ENCODE measurements around the gene MTA1.
A peak's percentile ranks its signal among the peaks of the same experiment; 100 is the strongest.

Gene MTA1

GRCh38 chr14:105447651-105448640, 28.3 kb downstream of the MTA1 start:
- no peak for DNase-seq

- peak; percentile 34 for DNase-seq
Observed at GRCh38 chr14:105448706-105449111, 29.1 kb downstream of the MTA1 start.

GRCh38 chr14:105449276-105450122, 29.9 kb downstream of the MTA1 start:
- no peak for DNase-seq

GRCh38 chr14:105450123-105450505, 30.5 kb downstream of the MTA1 start:
- no peak for DNase-seq

- DNase-seq: no peak
Observed at GRCh38 chr14:105450864-105451720, 31.5 kb downstream of the MTA1 start.

- no peak for DNase-seq
Observed at GRCh38 chr14:105452963-105453362, 33.3 kb downstream of the MTA1 start.

- DNase-seq: no peak
Observed at GRCh38 chr14:105453847-105454246, 34.2 kb downstream of the MTA1 start.

- DNase-seq: no peak
Observed at GRCh38 chr14:105455086-105455640, 35.5 kb downstream of the MTA1 start.

- DNase-seq: no peak
Observed at GRCh38 chr14:105455766-105456660, 36.4 kb downstream of the MTA1 start.

GRCh38 chr14:105456736-105457617, 37.4 kb downstream of the MTA1 start:
- DNase-seq: no peak

- no peak for DNase-seq
Observed at GRCh38 chr14:105458010-105458409, 38.4 kb downstream of the MTA1 start.

GRCh38 chr14:105458571-105458970, 38.9 kb downstream of the MTA1 start:
- no peak for DNase-seq

- no peak for DNase-seq
Observed at GRCh38 chr14:105460116-105460515, 40.5 kb downstream of the MTA1 start.

- DNase-seq: no peak
Observed at GRCh38 chr14:105460616-105461015, 41.0 kb downstream of the MTA1 start.

- DNase-seq: no peak
Observed at GRCh38 chr14:105461903-105462302, 42.3 kb downstream of the MTA1 start.

GRCh38 chr14:105464501-105464900, 44.9 kb downstream of the MTA1 start:
- DNase-seq: no peak

GRCh38 chr14:105465209-105466031, 45.8 kb downstream of the MTA1 start:
- DNase-seq: no peak

- no peak for DNase-seq
Observed at GRCh38 chr14:105466531-105467248, 47.1 kb downstream of the MTA1 start.
